Ascending aorta (tissue), 2 donors: ENCODE measurements around the gene GPR137B. TPM values are rescaled to one million over a fixed set of nuclear protein-coding genes. Genes with fewer than 3 reads are reported as not detected.

Source experiments
- DNase-seq, 2 donors: peaks; one replicate each; pipeline ENCODE4 v3.0.0-alpha.2; 2019; ENCODE audit warnings: low spot score in 2 of 2
- H3K27ac ChIP-seq, 2 donors: fragments of 200-600 bp; sonication (generic); one replicate each; pipeline ENCODE4 v1.5.1; 2016 to 2017; ENCODE audit warnings: mild to moderate bottlenecking in 1 of 2
- H3K27me3 ChIP-seq: fragments of 200-600 bp; sonication (generic); one replicate; pipeline ENCODE4 v1.5.1; 2017
- H3K36me3 ChIP-seq, 2 donors: fragments of 200-600 bp; sonication (generic); one replicate each; pipeline ENCODE4 v1.5.1; 2016
- H3K4me1 ChIP-seq, 2 donors: fragments of 200-600 bp; sonication (generic); one replicate each; pipeline ENCODE4 v1.5.1; 2016 to 2017; ENCODE audit warnings: mild to moderate bottlenecking in 1 of 2
- H3K4me3 ChIP-seq, 2 donors: fragments of 200-600 bp; sonication (generic); one replicate each; pipeline ENCODE4 v1.5.1; 2016 to 2017; ENCODE audit warnings: mild to moderate bottlenecking in 1 of 2
- H3K9me3 ChIP-seq, 2 donors: fragments of 200-600 bp; sonication (generic); one replicate each; pipeline ENCODE4 v1.5.1; 2016
- CTCF ChIP-seq, 3 experiments: fragments of 200-600 bp in 2 of 3; fragments of 450-650 bp in 1 of 3; sonication (generic) in 2 of 3; IDR thresholded peaks; one replicate each; pipeline ENCODE4 v1.5.1; 2016 to 2019; ENCODE audit warnings: antibody characterized with exemption in 3 of 3, mild to moderate bottlenecking in 1 of 3, moderate library complexity in 1 of 3
- intact Hi-C: fragments of 100-400 bp; cut with DNase I; formaldehyde crosslinking; loops from one replicate; pipeline ENCODE4 v1.15.1; 2023
- total RNA-seq: library from RNA; depleted of rRNA; stranded (reverse); fragments of >200 nt; gene quantifications from one replicate; pipeline ENCODE4 v1.1.0, GENCODE V29; 2016

The GPR137B gene
- total RNA-seq, 1 donor from 2014 or later: 22.5 TPM

GRCh38 chr1:236168716-236169429 lies 26.5 kb downstream of the GPR137B start:
- intact Hi-C loops: no loop called here
- Histone ChIP-seq H3K4me1 (no peaks in the 10 kb centered on the region), H3K9me3 (no peaks in the 10 kb centered on the region), H3K27me3 (no peaks in the 10 kb centered on the region), H3K36me3 (no peaks in the 10 kb centered on the region), H3K27ac (no peak overlapping the region), H3K4me3 (no peak overlapping the region)
- TF ChIP-seq CTCF (IDR thresholded peaks at IDR 0.05): no peak
- DNase-seq: peak in 1 of 2 donors; percentile 24

GRCh38 chr1:236172041-236172579 lies 29.8 kb downstream of the GPR137B start:
- H3K9me3 ChIP-seq: no peaks in the 10 kb centered on the region
- no peak for TF ChIP-seq CTCF (IDR thresholded peaks at IDR 0.05)
- intact Hi-C loops: no loop called here
- no peak overlapping the region for H3K4me3 ChIP-seq
- H3K27me3 ChIP-seq: no peaks in the 10 kb centered on the region
- H3K4me1 ChIP-seq: no peaks in the 10 kb centered on the region
- no peaks in the 10 kb centered on the region for H3K36me3 ChIP-seq
- no peak for DNase-seq
- H3K27ac ChIP-seq: peak overlapping the region in 1 of 2 donors; percentile 41

GRCh38 chr1:236173174-236173767 lies 30.9 kb downstream of the GPR137B start:
- Histone ChIP-seq H3K4me3 (no peak overlapping the region), H3K36me3 (no peaks in the 10 kb centered on the region), H3K27ac (no peak overlapping the region), H3K9me3 (no peaks in the 10 kb centered on the region), H3K27me3 (no peaks in the 10 kb centered on the region), H3K4me1 (no peaks in the 10 kb centered on the region)
- no peak for DNase-seq
- no peak for TF ChIP-seq CTCF (IDR thresholded peaks at IDR 0.05)
- intact Hi-C loops: no loop called here

GRCh38 chr1:236175642-236176336 lies 33.5 kb downstream of the GPR137B start:
- Histone ChIP-seq H3K9me3 (no peaks in the 10 kb centered on the region), H3K4me3 (no peak overlapping the region), H3K4me1 (no peaks in the 10 kb centered on the region), H3K27me3 (no peaks in the 10 kb centered on the region), H3K27ac (no peak overlapping the region), H3K36me3 (peaks cover 0 to 9% of the 10 kb centered on the region in 2 donors)
- DNase-seq: no peak
- no peak for TF ChIP-seq CTCF (IDR thresholded peaks at IDR 0.05)
- intact Hi-C loops: no loop called here

- H3K4me3 ChIP-seq: no peak overlapping the region
- no peak for DNase-seq
- H3K36me3 ChIP-seq: peaks cover 0 to 14% of the 10 kb centered on the region in 2 donors
- H3K27ac ChIP-seq: no peak overlapping the region
- TF ChIP-seq CTCF (IDR thresholded peaks at IDR 0.05): no peak
- intact Hi-C loops: no loop called here
- H3K4me1 ChIP-seq: no peaks in the 10 kb centered on the region
- H3K27me3 ChIP-seq: no peaks in the 10 kb centered on the region
- no peaks in the 10 kb centered on the region for H3K9me3 ChIP-seq
Observed at GRCh38 chr1:236176337-236177336, 34.3 kb downstream of the GPR137B start.
